ENCODE measurements around the gene AKR1A1.

GRCh38 chr1:45536886-45537285 lies 13.7 kb upstream of the AKR1A1 start:
- TF ChIP-seq CTCF (IDR thresholded peaks at IDR 0.05): no peak
- TF ChIP-seq POLR2A (IDR thresholded peaks at IDR 0.05): no peak
